Activated CD4-positive, alpha-beta T cell treated with anti-CD3 and anti-CD28 coated beads, Interleukin-2, amount 10 ng/mL, durations not matched to agents 24 days and 14 days (primary cell): ENCODE data around the gene PIP5KL1. TPM values are rescaled to one million over a fixed set of nuclear protein-coding genes. Genes with fewer than 3 reads are reported as not detected.

Experiments used
- DNase-seq: peaks from one replicate; pipeline ENCODE4 v3.0.0; 2022
- H3K27ac Mint-ChIP-seq: one replicate; pipeline ENCODE4 v1.8.0; 2022; ENCODE audit warnings: mild to moderate bottlenecking, mixed read lengths
- H3K27me3 Mint-ChIP-seq: one replicate; pipeline ENCODE4 v1.8.0; 2022; ENCODE audit warnings: mixed read lengths
- H3K36me3 Mint-ChIP-seq: one replicate; pipeline ENCODE4 v1.8.0; 2022; ENCODE audit warnings: low read depth, mild to moderate bottlenecking, mixed read lengths
- H3K4me1 Mint-ChIP-seq: one replicate; pipeline ENCODE4 v1.8.0; 2021; ENCODE audit warnings: mixed read lengths
- H3K4me3 Mint-ChIP-seq: one replicate; pipeline ENCODE4 v1.8.0; 2022; ENCODE audit warnings: mild to moderate bottlenecking, moderate library complexity, mixed read lengths
- H3K9me3 Mint-ChIP-seq: one replicate; pipeline ENCODE4 v1.8.0; 2021; ENCODE audit warnings: mixed read lengths
- intact Hi-C: fragments of 100-400 bp; cut with micrococcal nuclease; formaldehyde crosslinking; loops from one replicate; pipeline ENCODE4 v1.15.1; 2023
- total RNA-seq: library from RNA; stranded (reverse); gene quantifications from 2 replicates; pipeline ENCODE4 v1.2.3, GENCODE V29; 2022

Gene PIP5KL1
- total RNA-seq, 1 donor from 2014 or later, result 0.89 TPM

DNA sequence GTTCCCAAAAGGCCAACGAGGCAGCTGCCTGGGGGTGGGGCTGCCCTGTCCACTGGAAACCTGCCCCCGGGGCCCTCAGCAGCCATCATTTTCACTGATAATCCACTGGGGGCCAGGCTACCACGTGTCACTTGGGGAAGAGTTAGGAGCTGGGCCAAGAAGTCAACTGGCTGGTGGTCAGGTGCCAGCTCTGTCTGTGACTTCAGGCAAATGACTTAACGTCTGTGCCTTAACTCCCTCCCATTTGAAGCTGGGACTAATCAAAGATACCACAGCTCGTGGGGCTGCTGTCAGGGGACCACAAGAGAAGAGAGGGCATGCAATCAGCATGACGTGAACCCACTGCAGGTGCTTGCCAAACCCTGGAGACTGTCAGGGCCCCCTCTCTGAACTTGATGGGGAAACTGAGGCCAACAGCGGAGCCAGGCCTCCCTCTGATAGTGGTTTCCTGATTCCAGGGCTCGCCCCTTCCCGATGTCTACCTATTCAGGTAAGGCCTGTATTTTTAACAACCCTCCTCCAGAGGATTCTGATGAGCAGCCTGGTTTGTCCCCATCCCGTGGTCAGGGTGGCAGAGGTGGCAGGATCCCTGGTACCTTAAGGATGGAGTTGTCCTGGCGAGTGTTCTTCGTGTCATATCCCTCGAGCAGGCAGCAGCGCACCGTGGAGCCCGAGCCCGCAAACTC is 19.4 kb upstream of the PIP5KL1 start:
- Mint-ChIP-seq H3K4me3 (no peak overlapping the region), H3K27ac (peak overlapping the region; percentile 75), H3K9me3 (no peaks in the 10 kb centered on the region), H3K4me1 (peaks cover 36% of the 10 kb centered on the region), H3K27me3 (no peaks in the 10 kb centered on the region), H3K36me3 (peaks cover 27% of the 10 kb centered on the region)
- intact Hi-C loops, result no loop called here
- no peak for DNase-seq

DNA sequence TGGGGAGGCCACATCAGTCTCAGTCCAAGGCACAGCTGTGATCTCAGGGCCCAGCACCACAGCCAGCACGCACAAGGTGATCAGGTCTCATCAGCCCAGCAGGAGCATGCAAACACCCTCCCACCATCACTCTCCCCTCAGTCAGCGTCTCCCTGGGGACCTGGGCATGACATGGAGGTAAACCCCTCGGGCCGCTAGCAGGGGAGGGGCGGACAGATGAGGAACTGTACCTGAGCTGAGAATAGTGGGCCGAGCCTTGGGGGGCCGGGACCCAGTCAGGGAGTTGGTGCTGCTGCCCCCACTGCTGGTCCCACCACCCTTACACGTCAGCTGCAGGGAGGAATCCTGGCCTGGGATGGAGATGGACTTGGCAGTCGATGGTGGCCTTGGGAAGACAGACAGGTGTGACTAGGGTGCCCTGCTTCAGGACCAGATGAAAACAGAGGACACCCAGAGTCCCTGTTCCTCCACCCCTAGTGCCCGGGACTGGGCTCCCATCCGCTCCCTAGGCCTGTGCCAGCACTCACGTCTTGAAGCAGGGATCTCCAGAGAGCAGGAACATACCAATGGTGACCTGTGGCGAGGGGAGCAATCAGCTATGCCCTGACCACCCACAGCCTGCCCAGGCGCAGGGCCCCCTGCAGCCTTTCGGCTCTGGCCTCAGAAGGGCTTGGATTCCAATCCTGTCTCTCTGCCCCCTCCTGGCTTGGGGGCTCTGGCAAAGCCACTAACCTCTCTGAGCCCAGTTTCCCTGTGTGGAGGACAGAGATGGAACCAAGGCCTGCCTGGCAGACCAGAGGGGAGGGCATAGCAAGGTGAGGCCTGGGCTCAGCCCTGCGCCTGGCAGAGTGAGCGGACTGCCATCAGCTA is 17.5 kb upstream of the PIP5KL1 start:
- Mint-ChIP-seq H3K27me3 (no peaks in the 10 kb centered on the region), H3K4me1 (peaks cover 27% of the 10 kb centered on the region), H3K9me3 (no peaks in the 10 kb centered on the region), H3K36me3 (peaks cover 38% of the 10 kb centered on the region), H3K4me3 (no peak overlapping the region), H3K27ac (peak overlapping the region; percentile 11)
- intact Hi-C loops, result no loop called here
- DNase-seq, result no peak

DNA sequence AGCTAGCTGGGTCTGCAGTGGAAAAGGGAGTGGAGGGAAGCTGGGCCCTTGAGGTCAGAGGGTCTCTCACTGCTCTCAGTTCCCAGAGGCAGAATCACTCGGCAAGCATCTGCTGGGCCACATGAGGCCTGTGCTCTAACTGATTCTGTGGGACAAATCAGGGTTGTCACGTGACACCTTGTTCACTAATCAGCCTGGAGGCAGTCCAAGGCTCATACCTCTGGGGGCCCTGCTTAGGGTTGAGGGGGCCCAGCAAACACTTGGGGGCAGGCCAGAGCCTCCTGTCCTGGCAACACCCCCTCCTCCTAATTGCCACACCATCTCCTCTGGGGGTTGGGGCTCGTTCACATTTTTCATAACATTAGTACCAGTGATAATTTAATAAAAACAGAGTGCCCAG is 16.2 kb upstream of the PIP5KL1 start:
- DNase-seq, result no peak
- Mint-ChIP-seq H3K27ac (no peak overlapping the region), H3K9me3 (no peaks in the 10 kb centered on the region), H3K4me3 (no peak overlapping the region), H3K4me1 (peaks cover 26% of the 10 kb centered on the region), H3K27me3 (no peaks in the 10 kb centered on the region), H3K36me3 (peaks cover 43% of the 10 kb centered on the region)
- intact Hi-C loops, result no loop called here

DNA sequence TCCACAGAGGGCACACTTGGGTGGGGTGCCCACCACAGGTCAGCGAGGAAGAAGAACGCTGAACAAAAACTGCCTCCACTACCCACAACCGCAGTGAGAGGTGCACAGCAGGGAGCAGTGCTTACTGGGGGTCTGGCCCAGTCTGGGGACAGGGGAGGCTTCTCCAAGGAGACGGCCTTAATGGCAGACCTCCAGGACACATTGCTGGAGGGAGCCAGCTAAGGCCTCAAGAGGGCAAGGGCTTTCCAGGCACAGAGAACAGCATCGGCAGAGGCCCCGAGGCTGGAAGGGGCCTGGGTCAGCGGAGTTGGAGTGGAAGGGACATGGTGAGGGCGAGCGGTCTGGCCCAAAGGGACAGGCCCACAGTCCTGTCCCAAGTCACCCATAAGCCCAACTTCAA is 15.4 kb upstream of the PIP5KL1 start:
- Mint-ChIP-seq H3K27me3 (no peaks in the 10 kb centered on the region), H3K4me1 (peaks cover 22% of the 10 kb centered on the region), H3K4me3 (no peak overlapping the region), H3K9me3 (no peaks in the 10 kb centered on the region), H3K27ac (no peak overlapping the region), H3K36me3 (peaks cover 42% of the 10 kb centered on the region)
- intact Hi-C loops, result no loop called here
- DNase-seq, result no peak

DNA sequence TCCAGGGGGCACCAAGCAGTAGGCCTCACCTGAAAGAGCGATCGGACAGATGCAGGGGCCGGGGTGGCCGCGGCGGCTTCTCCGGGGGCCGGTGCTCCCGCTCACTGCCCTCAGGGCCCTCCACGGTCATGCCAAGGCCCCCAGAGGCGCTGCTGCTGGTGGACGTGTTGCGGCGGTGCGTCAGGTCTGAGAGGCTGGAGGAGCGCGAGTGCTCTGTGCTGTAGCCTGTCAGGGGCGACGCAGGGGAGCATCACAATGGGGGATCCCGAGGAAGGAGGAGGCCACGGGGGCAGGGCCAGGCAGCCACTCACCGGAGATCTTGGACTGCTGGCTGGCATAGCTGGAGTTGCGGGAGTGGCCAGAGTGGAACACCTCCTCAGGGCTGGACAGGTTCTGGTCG is 14.8 kb upstream of the PIP5KL1 start:
- peaks cover 20% of the 10 kb centered on the region for H3K4me1 Mint-ChIP-seq
- H3K27me3 Mint-ChIP-seq, result no peaks in the 10 kb centered on the region
- intact Hi-C loops, result no loop called here
- H3K36me3 Mint-ChIP-seq, result peaks cover 45% of the 10 kb centered on the region
- no peak overlapping the region for H3K4me3 Mint-ChIP-seq
- H3K9me3 Mint-ChIP-seq, result no peaks in the 10 kb centered on the region
- no peak for DNase-seq
- no peak overlapping the region for H3K27ac Mint-ChIP-seq

DNA sequence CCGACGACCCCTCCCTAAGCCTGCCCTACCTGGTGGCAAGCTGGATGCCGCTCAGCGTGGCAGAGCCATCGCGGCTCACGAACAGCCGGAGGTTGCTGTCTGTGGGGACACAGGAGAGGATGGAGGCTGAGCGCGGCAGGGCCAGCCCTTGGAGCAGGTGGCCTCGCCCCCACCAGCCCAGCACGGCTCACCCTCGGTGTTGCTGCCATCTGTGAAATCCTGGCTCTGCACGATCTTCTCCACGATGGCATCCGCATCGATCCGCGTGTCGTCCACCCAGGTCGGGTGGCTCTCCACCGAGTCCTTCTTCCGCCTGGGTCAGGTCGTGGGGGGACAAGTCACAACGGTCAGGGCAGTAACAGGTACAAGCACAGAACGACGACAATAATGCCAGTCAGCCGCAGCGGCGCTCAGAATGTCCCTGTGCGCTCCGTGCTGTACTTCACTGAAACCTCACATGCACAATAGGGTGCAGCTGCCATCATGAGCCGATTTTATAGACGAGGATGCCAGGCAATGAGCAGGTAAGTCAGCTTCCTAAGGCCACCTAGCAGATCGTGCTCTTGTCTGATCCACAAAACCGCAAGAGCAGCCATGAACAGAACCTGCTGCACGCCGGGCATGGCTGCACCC is 14.1 kb upstream of the PIP5KL1 start:
- H3K4me3 Mint-ChIP-seq, result no peak overlapping the region
- DNase-seq, result no peak
- no peaks in the 10 kb centered on the region for H3K27me3 Mint-ChIP-seq
- peaks cover 46% of the 10 kb centered on the region for H3K36me3 Mint-ChIP-seq
- peaks cover 19% of the 10 kb centered on the region for H3K4me1 Mint-ChIP-seq
- intact Hi-C loops, result no loop called here
- H3K9me3 Mint-ChIP-seq, result no peaks in the 10 kb centered on the region
- peak overlapping the region; percentile 6 for H3K27ac Mint-ChIP-seq

DNA sequence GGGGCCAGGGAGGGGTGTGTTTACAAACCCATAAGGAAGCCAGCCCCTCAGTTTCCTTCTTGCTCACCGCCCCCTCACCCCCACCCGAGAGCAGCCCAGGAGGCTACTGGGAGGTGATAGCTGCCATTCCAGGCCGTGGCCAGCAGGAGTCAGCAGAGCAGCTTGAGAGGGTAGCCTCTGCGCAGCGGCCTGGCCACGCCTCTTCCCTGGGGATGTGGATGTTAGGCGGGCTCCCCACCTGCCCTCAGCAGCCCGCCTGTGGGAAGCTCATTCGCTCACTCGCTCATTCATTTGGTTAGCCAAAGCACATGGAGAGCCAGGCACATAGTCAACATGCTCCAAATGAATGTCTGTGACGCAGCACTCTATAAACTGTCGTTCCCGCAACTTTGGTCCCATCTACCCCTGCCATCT is 13.2 kb upstream of the PIP5KL1 start:
- H3K36me3 Mint-ChIP-seq, result peaks cover 45% of the 10 kb centered on the region

DNA sequence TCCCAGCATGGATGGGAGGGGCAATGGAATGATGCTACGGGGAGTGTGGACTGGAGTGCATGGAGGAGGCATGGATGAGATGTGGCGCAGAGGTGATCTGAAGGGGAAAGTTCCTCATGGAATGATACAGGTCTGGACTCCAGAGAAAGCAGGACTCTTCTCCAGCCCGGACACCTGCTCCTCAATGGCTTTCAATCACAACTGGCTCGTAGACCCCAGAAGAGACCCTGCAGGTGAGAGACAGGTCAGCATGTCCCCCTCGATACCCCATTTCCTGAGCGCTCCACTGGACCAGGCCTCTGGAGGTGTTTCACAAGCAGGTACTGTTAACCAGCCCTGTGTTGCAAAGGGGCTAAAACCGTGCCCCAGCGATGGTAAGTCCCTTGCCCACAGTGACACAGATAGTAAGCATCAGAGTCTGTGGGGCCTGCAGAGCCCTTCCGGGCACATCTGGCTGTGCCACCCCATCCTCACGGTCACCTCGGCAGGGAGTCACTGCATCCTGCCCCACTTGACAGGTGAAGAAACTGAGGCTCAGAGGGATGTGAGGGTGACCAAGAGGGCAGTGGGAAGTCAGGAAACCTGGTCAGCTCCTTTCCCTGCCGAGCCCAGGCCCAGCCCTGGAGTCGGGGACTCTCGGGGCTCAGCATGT is 12.6 kb upstream of the PIP5KL1 start:
- no peak for DNase-seq
- no peaks in the 10 kb centered on the region for H3K27me3 Mint-ChIP-seq
- no peak overlapping the region for H3K4me3 Mint-ChIP-seq
- H3K36me3 Mint-ChIP-seq, result peaks cover 42% of the 10 kb centered on the region
- H3K9me3 Mint-ChIP-seq, result no peaks in the 10 kb centered on the region
- intact Hi-C loops, result loop anchor here (1.0 to 2.0 kb wide), 4 partner anchors 12 to 174 kb away; no protein-coding TSS in a partner anchor
- no peak overlapping the region for H3K27ac Mint-ChIP-seq
- peaks cover 17% of the 10 kb centered on the region for H3K4me1 Mint-ChIP-seq

More for the DNA sequence above, 13.2 kb upstream of the PIP5KL1 start:
- H3K9me3 Mint-ChIP-seq, result no peaks in the 10 kb centered on the region
- no peaks in the 10 kb centered on the region for H3K27me3 Mint-ChIP-seq
- intact Hi-C loops, result loop anchor here (1.0 to 2.0 kb wide), 4 partner anchors 12 to 173 kb away; no protein-coding TSS in a partner anchor
- DNase-seq, result peak; percentile 93
- H3K4me3 Mint-ChIP-seq, result no peak overlapping the region
- H3K27ac Mint-ChIP-seq, result peak overlapping the region; percentile 80
- peaks cover 17% of the 10 kb centered on the region for H3K4me1 Mint-ChIP-seq

DNA sequence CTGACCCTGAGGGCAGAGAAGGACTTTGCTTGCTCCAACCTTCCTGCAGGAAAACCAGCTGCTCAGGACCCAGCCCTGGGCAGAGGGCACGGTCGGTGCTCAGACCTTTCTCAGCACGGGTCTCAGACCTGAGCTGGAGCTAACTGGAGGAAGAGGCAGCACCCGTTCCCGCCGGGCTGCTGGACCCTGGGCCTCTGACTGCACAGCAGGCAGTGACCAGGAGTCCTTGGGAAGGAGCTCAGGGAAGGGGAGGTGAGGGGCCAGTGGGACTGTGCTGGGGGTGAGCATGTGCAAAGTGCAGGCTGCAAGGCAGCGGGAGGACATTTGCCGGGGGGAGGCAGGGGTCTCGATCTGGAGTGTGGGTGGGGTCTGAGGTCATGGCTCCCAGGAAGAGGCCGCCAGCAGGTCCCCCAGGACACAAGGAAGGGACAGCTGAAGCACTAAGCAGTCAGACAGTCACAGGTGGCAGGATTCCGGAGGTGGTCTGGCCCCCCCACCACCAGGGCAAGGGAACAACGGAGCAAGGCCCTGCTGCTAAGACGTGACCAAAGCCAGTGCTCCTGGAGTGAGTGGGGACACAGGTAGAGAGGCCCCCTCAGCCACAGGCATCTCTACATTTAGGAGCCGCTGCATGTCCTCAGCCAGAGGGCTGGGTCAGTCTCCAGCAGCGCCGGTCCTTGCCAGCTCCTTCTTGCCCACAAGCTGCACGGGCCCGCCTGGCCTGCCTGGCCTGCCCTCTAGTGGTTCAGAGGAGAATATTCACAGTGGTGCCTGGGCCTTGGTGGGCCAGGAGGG is 11.8 kb upstream of the PIP5KL1 start:
- peak; percentile 84 for DNase-seq
- peaks cover 22% of the 10 kb centered on the region for H3K4me1 Mint-ChIP-seq
- H3K27me3 Mint-ChIP-seq, result peaks cover 2% of the 10 kb centered on the region
- intact Hi-C loops, result loop anchor here (1.0 to 2.0 kb wide), 4 partner anchors 13 to 174 kb away; no protein-coding TSS in a partner anchor
- no peak overlapping the region for H3K27ac Mint-ChIP-seq
- no peak overlapping the region for H3K4me3 Mint-ChIP-seq
- H3K9me3 Mint-ChIP-seq, result no peaks in the 10 kb centered on the region
- H3K36me3 Mint-ChIP-seq, result peaks cover 41% of the 10 kb centered on the region

DNA sequence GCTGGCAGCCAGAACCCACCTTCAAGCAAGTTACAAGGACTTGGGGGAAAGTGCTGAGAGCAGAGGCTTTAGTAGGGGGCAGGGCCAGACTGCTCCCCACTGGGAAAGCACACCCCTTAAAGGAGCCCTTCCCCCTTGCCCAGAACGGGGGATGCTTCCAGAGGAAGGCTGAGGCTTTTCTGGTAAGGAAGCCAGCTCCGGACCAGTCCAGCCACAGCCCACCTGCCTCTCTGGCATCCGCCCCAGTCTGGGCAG is 11.3 kb upstream of the PIP5KL1 start:
- Mint-ChIP-seq H3K4me1 (peaks cover 27% of the 10 kb centered on the region), H3K9me3 (no peaks in the 10 kb centered on the region), H3K4me3 (no peak overlapping the region), H3K27me3 (peaks cover 2% of the 10 kb centered on the region), H3K27ac (no peak overlapping the region), H3K36me3 (peaks cover 38% of the 10 kb centered on the region)
- intact Hi-C loops, result loop anchor here (2.0 kb wide), 2 partner anchors 29 to 175 kb away; no protein-coding TSS in a partner anchor
- no peak for DNase-seq

DNA sequence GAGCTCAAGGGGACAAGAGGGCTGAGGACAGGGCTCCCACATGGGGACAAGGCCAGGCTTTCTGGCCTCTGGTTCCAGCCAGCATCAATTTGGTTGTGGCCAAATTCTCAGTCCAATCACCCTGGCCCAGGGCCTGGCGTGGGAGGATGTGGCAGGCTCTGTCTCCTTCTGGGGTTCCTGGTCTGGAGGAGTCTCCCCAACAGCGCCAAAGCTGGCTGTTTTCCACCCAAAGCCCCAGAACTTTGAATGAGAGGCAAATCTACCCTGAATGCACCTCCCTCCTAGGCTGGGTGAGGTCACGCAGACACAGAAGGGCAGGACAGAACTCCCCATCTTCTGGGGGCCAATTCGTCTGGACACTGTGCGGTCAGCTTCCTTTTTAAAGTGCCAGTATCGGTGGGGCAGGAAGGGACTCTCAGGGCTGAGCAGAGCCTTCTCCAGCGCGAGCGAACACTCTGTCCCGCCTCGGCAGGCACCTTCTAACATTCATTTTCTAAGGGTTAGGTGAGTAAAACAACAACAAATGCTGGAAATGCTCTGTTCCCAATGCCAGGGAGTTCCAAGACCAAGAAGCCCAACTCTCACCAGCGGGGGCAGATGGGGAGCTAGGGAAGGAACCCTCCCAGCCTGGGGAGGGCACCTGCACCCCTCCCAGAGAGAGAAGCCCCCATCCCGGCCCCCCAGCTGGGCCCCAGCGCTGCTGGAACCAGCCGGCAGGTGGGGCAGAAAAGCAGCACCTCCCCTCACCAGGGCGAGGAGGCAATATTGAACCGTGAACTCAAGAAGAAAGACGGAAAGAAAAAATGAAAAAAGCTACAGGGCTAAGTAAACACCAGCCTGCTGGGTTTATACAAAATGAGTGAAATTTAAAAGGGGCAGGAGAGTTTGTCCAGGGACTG is 10.7 kb upstream of the PIP5KL1 start:
- DNase-seq, result no peak
- intact Hi-C loops, result no loop called here
- Mint-ChIP-seq H3K27me3 (peaks cover 2% of the 10 kb centered on the region), H3K36me3 (peaks cover 38% of the 10 kb centered on the region), H3K4me3 (no peak overlapping the region), H3K4me1 (peaks cover 33% of the 10 kb centered on the region), H3K9me3 (no peaks in the 10 kb centered on the region), H3K27ac (peak overlapping the region; percentile 29)

DNA sequence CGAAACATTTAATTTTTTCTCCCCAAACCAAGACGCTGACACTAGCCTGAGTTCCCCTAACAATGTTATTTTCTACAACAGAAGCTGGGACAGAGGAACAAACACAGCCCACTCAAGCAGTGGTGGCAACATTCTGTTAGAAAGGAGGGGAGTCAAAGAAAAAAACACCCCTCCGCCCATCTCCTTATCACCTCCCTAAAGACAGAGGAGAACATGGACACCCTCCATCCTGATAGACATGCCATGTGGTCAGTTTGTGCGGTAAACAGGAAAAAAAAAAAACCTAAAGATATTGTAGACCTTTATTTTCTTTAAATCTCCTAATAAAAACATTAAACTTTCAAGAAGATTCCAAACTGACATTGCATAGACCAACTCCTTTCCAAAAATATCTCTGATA is 10.0 kb upstream of the PIP5KL1 start:
- no peak for DNase-seq
- H3K4me3 Mint-ChIP-seq, result no peak overlapping the region
- peaks cover 40% of the 10 kb centered on the region for H3K4me1 Mint-ChIP-seq
- no peaks in the 10 kb centered on the region for H3K9me3 Mint-ChIP-seq
- H3K36me3 Mint-ChIP-seq, result peaks cover 46% of the 10 kb centered on the region
- H3K27me3 Mint-ChIP-seq, result peaks cover 2% of the 10 kb centered on the region
- H3K27ac Mint-ChIP-seq, result no peak overlapping the region
- intact Hi-C loops, result no loop called here
